Measurements from ENCODE around the gene ETAA1.

GRCh38 chr2:67389286-67389685, 7.8 kb upstream of the ETAA1 start:
- TF ChIP-seq EZH2 (IDR thresholded peaks at IDR 0.05) (no peak), POLR2AphosphoS5 (IDR thresholded peaks at IDR 0.05; ENCODE audit: borderline replicate concordance, low read depth, low read length) (no peak)

Measured in SK-N-MC (cell line).